AG04450 (cell line): ENCODE measurements around the gene ZNF146. TPM values are rescaled to one million over a fixed set of nuclear protein-coding genes. Genes with fewer than 3 reads are reported as not detected.
"Not testable (repeated sequence)": the region's sequence is repeated elsewhere in the genome, so short reads cannot be mapped to it uniquely, and the experiment has no call there.

Experiments used
- CTCF ChIA-PET: fragments of 300-600, 350-600 bp; formaldehyde crosslinking; extraction: SDS; loops from one replicate; lab custom pipeline; 2022; ENCODE audit warnings: antibody characterized with exemption, inconsistent platforms; lab: Charles Lee
- POLR2A ChIA-PET: fragments of 350-600 bp; formaldehyde crosslinking; extraction: SDS; loops from one replicate; lab custom pipeline; 2021; ENCODE audit warnings: antibody characterized with exemption, inconsistent platforms; lab: Yijun Ruan, JAX
- DNase-seq: peaks from one replicate; pipeline ENCODE4 v3.0.0-alpha.2; 2011; ENCODE audit warnings: low read depth, low spot score
- H3K27ac ChIP-seq: one replicate; pipeline ENCODE4 v1.5.1; 2012; ENCODE audit warnings: low read depth, low read length, control low read depth
- H3K27me3 ChIP-seq: one replicate; pipeline ENCODE4 v1.6.0; 2012; ENCODE audit warnings: low read length; ENCODE audit not compliant: control insufficient read depth, insufficient read depth
- H3K4me3 ChIP-seq: 2 replicates; pipeline ENCODE4 v1.5.1; 2011; ENCODE audit warnings: mild to moderate bottlenecking, low read depth, low read length, control low read depth
- H3K9me3 ChIP-seq: 2 replicates; pipeline ENCODE4 v1.5.1; 2012; ENCODE audit warnings: low read length; ENCODE audit not compliant: control insufficient read depth, insufficient read depth
- CTCF ChIP-seq: IDR thresholded peaks from 2 replicates; pipeline ENCODE4 v1.5.1; 2011; ENCODE audit warnings: low read depth, low read length, control low read depth, inconsistent platforms
- polyA plus RNA-seq: library from polyadenylated mRNA; depleted of rRNA; stranded (reverse); fragments of >200 nt; gene quantifications from 2 replicates; pipeline ENCODE4 v1.2.3, GENCODE V29; 2011

The ZNF146 gene
- polyA plus RNA-seq, 1 experiment, result 107 TPM

- ChIA-PET POLR2A (no interaction called here), CTCF (no interaction called here)
- DNase-seq, result no peak
- Histone ChIP-seq H3K27ac (no peak overlapping the region), H3K9me3 (peaks cover 33% of the 10 kb centered on the region), H3K4me3 (no peak overlapping the region), H3K27me3 (no peaks in the 10 kb centered on the region)
- TF ChIP-seq CTCF, result no peak
These were observed 50.2 kb downstream of the ZNF146 start for GRCh38 chr19:36265064-36265463.

- no peak overlapping the region for H3K4me3 ChIP-seq
- POLR2A ChIA-PET, result no interaction called here
- no peaks in the 10 kb centered on the region for H3K27me3 ChIP-seq
- no peak for DNase-seq
- peaks cover 33% of the 10 kb centered on the region for H3K9me3 ChIP-seq
- no peak overlapping the region for H3K27ac ChIP-seq
- TF ChIP-seq CTCF, result no peak
- CTCF ChIA-PET, result no interaction called here
These were observed 51.0 kb downstream of the ZNF146 start for GRCh38 chr19:36265856-36266374.

GRCh38 chr19:36266375-36266961 is 51.6 kb downstream of the ZNF146 start:
- Histone ChIP-seq H3K9me3 (peaks cover 33% of the 10 kb centered on the region), H3K27me3 (no peaks in the 10 kb centered on the region), H3K4me3 (no peak overlapping the region), H3K27ac (no peak overlapping the region)
- no peak for DNase-seq
- CTCF ChIA-PET, result no interaction called here
- POLR2A ChIA-PET, result no interaction called here
- TF ChIP-seq CTCF, result no peak

- TF ChIP-seq CTCF, result no peak
- Histone ChIP-seq H3K4me3 (no peak overlapping the region), H3K9me3 (peaks cover 33% of the 10 kb centered on the region), H3K27me3 (no peaks in the 10 kb centered on the region), H3K27ac (no peak overlapping the region)
- ChIA-PET CTCF (no interaction called here), POLR2A (no interaction called here)
- DNase-seq, result no peak
These were observed 52.3 kb downstream of the ZNF146 start for GRCh38 chr19:36267061-36267845.

- peaks cover 33% of the 10 kb centered on the region for H3K9me3 ChIP-seq
- H3K27me3 ChIP-seq, DNase-seq, CTCF ChIA-PET, POLR2A ChIA-PET, H3K4me3 ChIP-seq, H3K27ac ChIP-seq: not testable (repeated sequence)
These were observed 53.2 kb downstream of the ZNF146 start for GRCh38 chr19:36268081-36268480.

- H3K27ac ChIP-seq, POLR2A ChIA-PET, H3K4me3 ChIP-seq, DNase-seq, CTCF ChIA-PET, H3K27me3 ChIP-seq: not testable (repeated sequence)
- H3K9me3 ChIP-seq, result peaks cover 33% of the 10 kb centered on the region
These were observed 53.7 kb downstream of the ZNF146 start for GRCh38 chr19:36268591-36268990.

- DNase-seq, H3K27ac ChIP-seq, POLR2A ChIA-PET, H3K4me3 ChIP-seq, H3K27me3 ChIP-seq, CTCF ChIA-PET: not testable (repeated sequence)
- H3K9me3 ChIP-seq, result peaks cover 33% of the 10 kb centered on the region
These were observed 54.4 kb downstream of the ZNF146 start for GRCh38 chr19:36269295-36269694.
